HEK293 (cell line): ENCODE results near the gene LHFPL6.

ENCODE experiments used
- CTCF ChIP-seq: fragments of 450-650 bp; formaldehyde crosslinking; IDR thresholded peaks from 2 replicates; pipeline ENCODE4 v1.5.1; 2016; ENCODE audit warnings: missing biosample characterization, missing genetic modification characterization
- ZBTB8A ChIP-seq: fragments of 450-650 bp; formaldehyde crosslinking; IDR thresholded peaks from 2 replicates; pipeline ENCODE4 v1.5.1; 2016; ENCODE audit warnings: missing biosample characterization, missing genetic modification characterization
- ZNF121 ChIP-seq: fragments of 450-650 bp; formaldehyde crosslinking; IDR thresholded peaks from 2 replicates; pipeline ENCODE4 v1.5.1; 2016; ENCODE audit warnings: missing biosample characterization, missing genetic modification characterization
- ZNF16 ChIP-seq: fragments of 450-650 bp; formaldehyde crosslinking; IDR thresholded peaks from 2 replicates; pipeline ENCODE4 v1.5.1; 2016; ENCODE audit warnings: low read depth, missing biosample characterization, missing genetic modification characterization
- ZNF280D ChIP-seq: fragments of 450-650 bp; formaldehyde crosslinking; IDR thresholded peaks from 2 replicates; pipeline ENCODE4 v1.5.1; 2016; ENCODE audit warnings: missing biosample characterization, missing genetic modification characterization
- ZNF335 ChIP-seq: fragments of 450-650 bp; formaldehyde crosslinking; conservative IDR thresholded peaks from 2 replicates; pipeline ENCODE4 v1.5.1; 2016; ENCODE audit warnings: missing biosample characterization, missing genetic modification characterization
- ZNF639 ChIP-seq: fragments of 450-650 bp; formaldehyde crosslinking; IDR thresholded peaks from 2 replicates; pipeline ENCODE4 v1.5.1; 2016; ENCODE audit warnings: missing biosample characterization, missing genetic modification characterization

- TF ChIP-seq ZNF16 (no peak), ZNF121 (tag by site-specific recombination) (no peak), ZNF335 (tag by site-specific recombination) (no peak), ZNF639 (tag by site-specific recombination) (no peak), CTCF (tag by site-specific recombination) (no peak), ZBTB8A (tag by site-specific recombination) (no peak), ZNF280D (tag by site-specific recombination) (no peak)
Measured at GRCh38 chr13:39419876-39420275, 183.1 kb downstream of the LHFPL6 start.
